HG03442 (cell line): ENCODE measurements around the gene DERL3.

Experiments
- ATAC-seq: cut with Tn5 transposase; IDR thresholded peaks from one replicate; pipeline ENCODE4 v1.9.1; 2021; ENCODE audit warnings: mild to moderate bottlenecking, moderate library complexity; ENCODE audit not compliant: unreplicated experiment

The DERL3 gene

DNA sequence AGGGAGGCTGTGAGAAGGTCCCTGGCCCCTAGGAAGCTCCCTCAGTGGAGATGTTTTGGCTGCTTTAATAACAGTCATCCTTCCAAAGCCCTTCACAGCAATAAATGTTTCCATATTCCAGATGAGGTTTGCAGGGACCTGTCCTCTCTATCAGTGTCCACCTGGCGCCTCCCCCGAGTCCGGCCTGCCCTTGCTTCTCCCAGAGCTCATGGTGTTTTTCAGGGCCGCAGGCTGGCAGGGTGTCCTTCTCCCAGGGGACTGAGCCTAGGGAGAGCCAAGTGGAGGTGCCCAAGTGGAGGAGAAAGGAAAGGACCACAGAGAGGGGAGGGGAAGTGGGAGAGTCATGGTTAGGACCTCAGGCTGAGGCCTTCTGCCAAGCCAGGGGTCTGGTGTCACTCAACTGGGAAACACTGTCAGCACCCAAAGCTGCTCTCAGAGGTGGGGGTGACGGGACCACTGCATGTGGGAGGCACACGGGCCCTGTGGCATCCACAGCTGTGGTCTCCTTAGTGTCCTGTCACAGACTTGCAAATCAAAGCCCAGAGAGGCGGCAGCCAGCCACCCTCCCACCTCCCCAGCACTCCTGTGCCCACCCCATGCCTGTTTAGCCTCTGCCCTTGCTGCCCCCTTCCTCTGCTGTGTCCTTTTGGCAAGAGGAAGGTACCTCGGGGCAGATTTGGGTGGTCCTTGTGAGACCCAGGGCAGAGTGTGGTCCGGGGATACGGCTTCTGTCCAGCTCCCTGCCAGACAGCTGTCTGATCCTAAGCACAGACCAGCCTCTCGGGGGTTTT, 6.4 kb downstream of the DERL3 start:
- no peak for ATAC-seq

GRCh38 chr22:23831781-23832180, 7.0 kb downstream of the DERL3 start:
- no peak for ATAC-seq

DNA sequence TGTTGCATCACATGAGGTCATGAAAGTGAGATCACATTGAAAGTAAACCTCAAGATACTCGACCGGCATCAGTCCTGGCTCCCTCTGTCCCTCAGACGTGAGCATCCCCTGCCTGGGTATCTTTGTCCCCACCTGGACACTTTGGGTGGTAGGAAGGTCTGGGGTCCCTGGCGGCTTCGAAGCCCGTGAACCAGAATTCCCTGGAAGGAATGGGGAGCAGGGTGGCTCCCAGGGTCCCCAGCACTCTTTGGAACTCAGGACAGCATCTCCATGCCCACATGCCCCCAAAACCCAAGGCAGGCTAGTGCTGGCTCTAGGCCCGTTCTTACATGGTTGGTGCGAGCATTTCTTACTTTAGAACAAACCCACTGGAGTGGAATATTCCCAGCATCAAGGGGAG, 7.5 kb downstream of the DERL3 start:
- ATAC-seq: no peak

DNA sequence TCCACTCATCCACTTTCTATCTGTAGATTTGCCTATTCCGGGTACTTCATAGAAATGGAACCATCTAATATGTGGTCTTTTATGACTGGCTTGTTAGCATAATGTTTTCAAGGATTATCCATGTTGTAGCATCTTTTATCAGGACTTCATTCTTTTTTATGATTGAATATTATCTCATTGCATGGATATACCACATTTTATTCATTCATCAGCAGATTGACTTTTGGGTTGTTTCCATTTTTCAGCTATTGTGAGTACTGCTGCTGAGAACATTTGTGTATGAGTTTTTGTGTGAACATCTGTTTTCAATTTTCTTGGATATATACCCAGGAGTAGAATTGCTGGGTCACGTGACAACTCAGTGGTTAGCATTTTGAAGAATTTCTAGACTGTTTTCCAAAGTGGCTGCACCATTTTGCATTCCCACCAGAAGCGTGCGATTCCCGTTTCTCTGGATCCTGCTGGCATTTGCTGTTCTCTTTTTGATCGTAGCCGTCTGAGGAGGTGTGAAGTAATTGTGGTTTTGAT, 8.9 kb downstream of the DERL3 start:
- ATAC-seq: no peak

- no peak for ATAC-seq
Measured at GRCh38 chr22:23828800-23829680, 9.8 kb downstream of the DERL3 start.

DNA sequence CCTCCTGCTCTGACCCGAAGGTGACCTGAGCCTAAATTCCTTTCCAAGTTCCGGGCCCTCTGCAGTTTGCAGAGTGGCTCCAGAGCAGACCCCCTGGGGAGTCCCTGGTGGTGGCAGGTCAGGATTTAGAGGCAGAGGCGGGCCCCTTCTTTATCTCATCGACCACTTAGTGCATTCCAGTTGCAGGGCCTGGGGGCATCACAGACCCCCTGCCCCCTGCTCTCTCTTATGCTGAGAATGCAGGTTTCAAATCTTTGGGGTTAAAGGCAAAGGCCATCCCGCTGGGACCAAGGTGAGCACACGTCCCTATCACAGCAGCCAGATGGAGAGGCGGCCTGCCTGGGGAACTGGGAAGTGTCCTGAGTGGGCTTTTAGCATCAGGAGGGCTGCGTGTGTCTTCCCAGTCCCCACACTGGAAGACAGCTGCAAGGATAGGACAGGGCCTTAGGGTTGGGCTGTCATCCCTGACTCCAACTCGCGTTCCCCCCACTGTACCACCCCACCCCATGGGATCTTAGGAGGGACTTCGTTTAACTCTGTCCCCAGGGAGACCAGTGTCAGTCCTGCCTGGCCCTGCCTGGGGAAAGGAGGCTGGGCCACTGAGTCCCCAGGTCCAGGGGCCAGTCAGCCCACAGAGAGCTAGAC, 11.3 kb downstream of the DERL3 start:
- no peak for ATAC-seq

GRCh38 chr22:23826510-23827350, 12.1 kb downstream of the DERL3 start:
- no peak for ATAC-seq

DNA sequence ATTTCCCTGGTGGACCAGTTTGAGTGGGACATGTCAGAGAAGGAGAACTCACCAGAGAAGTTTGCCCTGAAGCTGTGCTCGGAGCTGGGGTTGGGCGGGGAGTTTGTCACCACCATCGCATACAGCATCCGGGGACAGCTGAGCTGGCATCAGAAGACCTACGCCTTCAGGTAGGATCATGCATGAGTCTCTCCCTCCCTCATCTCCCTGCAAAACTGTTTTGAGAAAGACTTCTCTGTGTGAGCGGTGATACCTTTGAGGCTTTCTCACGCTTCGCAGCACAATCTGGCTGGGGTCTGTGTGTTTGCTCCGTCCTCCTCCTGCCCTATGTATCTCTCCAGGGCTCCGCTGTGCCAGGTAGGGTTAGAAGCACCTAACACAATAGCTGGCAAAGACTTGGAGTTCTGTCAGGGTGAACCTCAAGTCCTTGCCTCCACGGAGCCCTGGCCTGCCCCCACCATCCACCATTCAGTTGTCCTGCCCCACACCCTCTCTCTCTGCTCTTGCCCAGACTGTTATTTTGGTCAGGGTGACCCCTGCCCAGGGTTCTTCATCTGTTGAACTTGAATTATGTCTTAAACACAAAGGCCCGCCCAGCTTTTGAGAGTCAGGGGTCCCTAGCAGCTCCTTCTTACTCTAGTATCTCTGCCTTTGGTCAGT, 13.4 kb downstream of the DERL3 start:
- ATAC-seq: no peak

DNA sequence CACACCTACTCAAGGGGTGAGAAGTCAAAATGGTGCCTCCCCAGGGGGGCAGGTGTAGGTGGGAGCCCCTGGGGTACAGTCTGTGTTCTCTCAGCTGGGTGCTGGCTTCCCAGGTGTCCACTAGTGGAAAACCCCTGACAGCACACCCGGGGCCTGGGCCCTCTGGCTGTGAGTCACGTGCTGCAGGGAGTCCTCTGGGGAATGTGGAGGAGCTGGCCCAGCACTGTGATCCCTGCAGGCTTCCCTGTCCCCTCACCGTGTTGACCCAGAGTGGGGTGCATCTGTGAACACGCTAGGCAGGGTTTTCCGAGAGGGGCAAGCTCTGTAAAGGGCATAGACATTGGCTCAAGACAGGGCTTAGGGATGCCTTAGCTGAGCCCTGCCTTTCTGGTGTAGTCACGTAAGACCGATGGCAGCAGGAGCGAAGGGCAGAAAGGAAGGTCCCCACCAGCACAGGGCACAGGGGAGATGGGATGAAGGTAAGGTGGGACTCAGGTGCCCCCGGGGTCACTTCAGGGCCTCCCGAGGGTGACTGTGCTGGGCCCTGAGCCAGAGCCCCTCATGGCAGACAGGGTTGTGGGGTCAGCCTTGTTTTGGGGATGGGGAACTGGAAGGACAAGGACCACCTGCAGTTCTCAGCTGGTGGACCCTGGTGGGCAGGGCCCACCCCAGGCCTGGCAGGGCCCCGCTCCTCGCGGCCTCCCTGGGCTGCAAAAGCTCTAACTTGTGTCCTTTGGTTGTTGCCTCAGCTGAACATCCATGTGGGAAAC, 14.1 kb downstream of the DERL3 start:
- no peak for ATAC-seq

DNA sequence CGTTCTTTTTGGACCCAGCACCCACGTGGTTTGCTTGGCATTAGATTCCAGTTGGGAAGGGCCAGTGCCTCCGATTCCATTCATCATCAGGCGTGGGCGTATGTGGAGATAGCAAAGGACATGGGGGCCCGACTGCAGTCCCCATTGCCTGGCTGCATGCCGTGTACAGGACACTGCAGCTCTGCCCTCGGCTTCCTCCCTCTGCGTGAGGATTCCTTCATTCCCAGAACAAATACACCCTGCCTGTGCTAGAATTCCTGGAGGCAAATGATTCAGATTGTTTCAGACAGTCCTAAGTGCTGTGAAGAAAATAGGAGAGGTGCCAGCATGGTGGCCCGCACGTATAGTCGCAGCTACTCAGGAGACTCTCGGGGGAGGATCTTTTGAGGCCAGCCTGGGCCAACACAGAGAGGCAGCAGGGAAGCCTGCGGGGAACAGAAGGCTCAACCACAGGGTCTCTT, 15.4 kb downstream of the DERL3 start:
- no peak for ATAC-seq

- no peak for ATAC-seq
Measured at GRCh38 chr22:23822101-23822671, 16.6 kb downstream of the DERL3 start.

DNA sequence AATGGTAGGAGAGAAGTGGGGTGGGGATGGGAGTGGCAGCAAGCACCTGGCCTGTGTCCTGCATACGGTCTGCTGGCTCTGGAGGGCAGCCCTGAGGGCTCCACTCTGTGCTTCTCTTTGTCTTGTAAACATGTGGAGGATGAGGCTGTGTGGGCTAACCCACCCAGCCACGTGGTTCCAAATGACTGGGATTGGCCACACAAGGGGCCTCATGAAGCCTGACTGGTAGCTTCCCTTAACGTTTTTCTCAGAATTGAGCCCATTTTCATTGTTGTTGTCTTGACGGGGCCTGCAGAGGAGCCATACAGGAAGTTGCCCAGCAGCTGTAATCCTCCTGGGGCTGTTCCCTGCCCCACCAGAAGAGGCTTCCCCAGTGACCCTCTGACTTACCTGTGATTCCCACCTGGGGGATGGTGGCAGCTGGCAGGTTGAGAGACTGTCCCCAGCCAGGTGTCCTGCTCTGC, 18.0 kb downstream of the DERL3 start:
- no peak for ATAC-seq

DNA sequence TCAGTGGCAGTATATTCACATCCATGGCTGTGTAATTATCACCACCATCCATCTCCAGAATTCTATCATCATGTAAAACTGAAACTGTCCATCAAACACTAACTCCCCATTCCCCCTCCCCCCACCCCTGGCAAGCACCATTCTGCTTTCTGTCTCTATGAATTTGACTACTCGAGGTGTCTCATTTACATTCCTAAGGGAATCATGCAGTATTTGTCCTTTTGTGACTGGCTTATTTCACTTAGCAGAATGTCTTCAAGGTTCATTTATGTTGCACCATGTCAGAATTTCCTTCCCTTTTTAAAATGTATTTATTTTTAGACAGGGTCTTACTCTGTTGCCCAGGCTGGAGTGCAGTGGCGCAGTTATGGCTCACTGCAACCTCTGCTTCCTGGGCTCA, 20.3 kb downstream of the DERL3 start:
- no peak for ATAC-seq

DNA sequence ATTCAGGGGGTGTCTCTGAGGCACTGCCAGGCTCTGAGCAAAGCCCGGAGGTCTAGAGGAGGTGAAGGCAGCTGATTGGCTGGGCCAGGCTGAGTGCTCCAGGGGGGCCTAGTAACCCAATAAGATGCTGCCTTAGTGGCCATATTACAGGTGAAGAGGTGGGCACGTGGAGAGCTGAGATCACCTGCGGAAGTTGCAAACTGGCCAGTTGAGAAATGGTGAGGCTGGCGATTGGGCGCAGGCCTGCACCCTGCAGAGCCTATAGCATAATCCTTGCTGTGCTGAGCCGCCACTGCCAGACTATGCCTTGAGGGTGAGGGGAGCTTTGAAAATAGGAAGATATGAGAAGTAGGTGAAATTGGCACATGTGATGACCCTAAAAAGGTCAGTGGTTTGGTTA, 21.7 kb downstream of the DERL3 start:
- no peak for ATAC-seq

DNA sequence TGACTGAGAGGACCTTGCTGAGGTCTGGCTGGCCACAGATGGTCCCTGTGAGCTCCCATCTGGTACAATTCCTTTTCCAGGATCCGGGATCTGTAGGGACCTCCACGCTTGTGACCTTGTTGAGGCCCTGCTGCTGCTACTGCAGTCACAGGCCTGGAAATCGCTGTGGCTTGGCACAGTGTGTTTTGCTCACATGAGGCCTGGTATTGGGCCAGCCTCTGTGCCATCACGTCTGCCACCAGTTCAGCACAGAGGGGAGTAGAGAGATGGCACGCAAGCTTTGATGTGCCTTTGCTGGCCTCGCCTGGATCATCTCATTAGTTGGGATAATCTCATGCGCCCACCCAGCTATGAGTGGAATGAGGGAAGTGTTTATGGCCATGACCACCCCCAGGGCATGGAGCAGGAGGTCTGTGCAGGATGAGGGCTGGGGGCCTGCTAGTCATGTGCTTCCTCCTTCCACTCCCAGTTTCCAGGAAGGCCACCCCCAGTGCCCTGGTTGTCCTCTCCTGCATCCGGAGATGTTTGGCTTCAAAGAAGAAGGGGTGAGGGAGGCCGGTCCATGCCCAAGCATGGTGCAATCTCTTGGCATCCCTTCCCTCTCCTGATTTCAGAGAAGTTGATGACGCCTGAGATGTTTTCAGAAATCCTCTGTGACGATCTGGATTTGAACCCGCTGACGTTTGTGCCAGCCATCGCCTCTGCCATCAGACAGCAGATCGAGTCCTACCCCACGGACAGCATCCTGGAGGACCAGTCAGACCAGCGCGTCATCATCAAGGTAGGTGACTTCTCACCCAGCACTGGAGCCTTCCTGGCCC, 22.4 kb downstream of the DERL3 start:
- no peak for ATAC-seq

DNA sequence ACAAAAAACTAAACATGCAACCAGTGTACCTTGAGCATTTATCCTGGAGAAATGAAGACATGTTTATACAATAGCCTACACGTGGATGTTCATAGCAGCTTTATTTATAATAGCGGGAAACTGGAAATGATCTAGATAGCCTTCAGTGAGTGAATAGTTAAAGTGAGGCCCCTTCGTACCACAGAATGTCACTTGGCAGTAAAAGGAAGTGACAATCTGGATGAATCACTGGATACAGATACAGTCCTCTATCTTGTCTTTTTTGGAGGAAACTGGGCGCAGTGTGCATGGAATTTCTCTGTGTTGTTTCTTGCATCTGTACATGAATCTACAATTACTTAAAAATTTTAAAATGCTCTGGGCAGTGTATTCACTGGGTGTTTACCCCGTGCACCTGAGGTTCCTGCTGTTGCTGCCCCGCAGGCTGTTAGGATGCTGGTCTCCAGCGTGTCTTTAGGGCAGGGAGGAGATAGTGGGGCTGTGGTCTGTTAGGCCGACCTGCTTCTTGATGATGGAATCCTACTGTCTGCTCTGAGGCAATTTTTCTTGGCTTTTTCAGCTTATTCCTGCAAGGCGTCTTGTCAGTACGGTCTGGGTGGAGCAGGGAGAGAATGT, 23.2 kb downstream of the DERL3 start:
- no peak for ATAC-seq

- ATAC-seq: no peak
Measured at GRCh38 chr22:23812378-23812777, 26.4 kb downstream of the DERL3 start.
